B cell (primary cell): ENCODE results near the gene CDKAL1. TPM values are rescaled to one million over a fixed set of nuclear protein-coding genes. Genes with fewer than 3 reads are reported as not detected.

ENCODE experiments used
- ATAC-seq: fragments of 200-7000 bp; cut with Tn5 transposase; one replicate; pipeline ENCODE4 v1.10.0; 2021; ENCODE audit warnings: low read depth, mild to moderate bottlenecking, moderate number of reproducible peaks, moderate library complexity
- CTCF ChIA-PET: fragments of 350-600 bp; sonication (Branson Sonifier 250); formaldehyde crosslinking; loops from one replicate; lab custom pipeline; 2021; ENCODE audit warnings: antibody characterized with exemption, inconsistent platforms; lab: Charles Lee
- POLR2A ChIA-PET: fragments of 350-600 bp; sonication (Branson Sonifier 250); formaldehyde crosslinking; loops from one replicate; lab custom pipeline; 2021; ENCODE audit warnings: antibody characterized with exemption; lab: Charles Lee
- DNase-seq: peaks from one replicate; pipeline ENCODE4 v3.0.0; 2013
- H2AFZ ChIP-seq: 2 replicates; pipeline ENCODE4 v1.6.1; 2012; ENCODE audit warnings: mild to moderate bottlenecking, low read depth, low read length; ENCODE audit not compliant: insufficient read depth, poor library complexity, severe bottlenecking
- H3K27ac ChIP-seq, 2 donors: 1 replicate in 1 of 2; 2 replicates in 1 of 2; pipeline ENCODE4 v1.5.1; 2012 to 2013; ENCODE audit warnings: low read length in 2 of 2, mild to moderate bottlenecking in 2 of 2, moderate library complexity in 1 of 2
- H3K27me3 ChIP-seq, 4 experiments: fragments of 200-600 bp in 1 of 4; sonication (generic) in 1 of 4; replicated peaks in 1 of 4; 1 replicate in 2 of 4; 2 replicates in 2 of 4; pipeline versions ENCODE4 v1.6.1 to v1.7.0; 2013 to 2016; ENCODE audit warnings: low read length in 3 of 4, mild to moderate bottlenecking in 2 of 4, mixed read lengths in 1 of 4, moderate library complexity in 1 of 4; ENCODE audit not compliant: insufficient read depth in 4 of 4, control insufficient read depth in 3 of 4; ENCODE audit errors: control extremely low read depth in 1 of 4
- H3K36me3 ChIP-seq, 2 experiments: replicated peaks in 1 of 2; 1 replicate in 1 of 2; 2 replicates in 1 of 2; pipeline versions ENCODE4 v1.6.1 to v1.7.1; 2013; ENCODE audit warnings: low read length in 1 of 2; ENCODE audit not compliant: insufficient read depth in 2 of 2, control insufficient read depth in 1 of 2; ENCODE audit errors: control extremely low read depth in 1 of 2, extremely low read depth in 1 of 2
- H3K4me1 ChIP-seq, 2 donors: fragments of 200-600 bp in 1 of 2; sonication (generic) in 1 of 2; 1 replicate in 1 of 2; 2 replicates in 1 of 2; pipeline versions ENCODE4 v1.5.1 to v1.6.1; 2013 to 2017; ENCODE audit warnings: low read length in 2 of 2; ENCODE audit not compliant: control insufficient read depth in 2 of 2, insufficient read depth in 2 of 2
- H3K4me2 ChIP-seq: replicated peaks from 2 replicates; pipeline ENCODE3; 2012; ENCODE audit warnings: mild to moderate bottlenecking, low read depth, low read length; ENCODE audit not compliant: poor library complexity, severe bottlenecking
- H3K4me3 ChIP-seq, 5 experiments: fragments of 200-600 bp in 1 of 5; sonication (generic) in 1 of 5; 1 replicate in 3 of 5; 2 replicates in 2 of 5; pipeline versions ENCODE4 v1.5.1 to v1.7.0; 2011 to 2016; ENCODE audit warnings: low read length in 4 of 5, mild to moderate bottlenecking in 4 of 5, low read depth in 2 of 5, control low read depth in 1 of 5, moderate library complexity in 1 of 5; ENCODE audit not compliant: insufficient read depth in 1 of 5; ENCODE audit errors: control extremely low read depth in 1 of 5, extremely low read depth in 1 of 5
- H3K79me2 ChIP-seq: fragments of 200-600 bp; sonication (generic); one replicate; pipeline ENCODE4 v1.6.0; 2016; ENCODE audit warnings: low read length; ENCODE audit not compliant: control insufficient read depth, insufficient read depth
- H3K9ac ChIP-seq: fragments of 200-600 bp; sonication (generic); 2 replicates; pipeline ENCODE4 v1.6.1; 2017; ENCODE audit warnings: mild to moderate bottlenecking, low read length, moderate library complexity
- H3K9me3 ChIP-seq, 3 donors: one replicate each; pipeline versions ENCODE4 v1.6.1 to v1.7.1; 2013; ENCODE audit warnings: low read length in 2 of 3; ENCODE audit not compliant: control insufficient read depth in 2 of 3, insufficient read depth in 1 of 3; ENCODE audit errors: control extremely low read depth in 1 of 3
- H4K20me1 ChIP-seq: 2 replicates; pipeline ENCODE4 v1.6.0; 2012; ENCODE audit warnings: mild to moderate bottlenecking, low read length; ENCODE audit not compliant: insufficient read depth, control insufficient read depth, poor library complexity, severe bottlenecking
- H3K27ac Mint-ChIP-seq: one replicate; pipeline ENCODE4 v1.8.0; 2021; ENCODE audit warnings: mixed read lengths
- H3K27me3 Mint-ChIP-seq: one replicate; pipeline ENCODE4 v1.8.0; 2021; ENCODE audit warnings: mixed read lengths
- H3K4me1 Mint-ChIP-seq: one replicate; pipeline ENCODE4 v1.8.0; 2021; ENCODE audit warnings: mixed read lengths
- H3K4me3 Mint-ChIP-seq: one replicate; pipeline ENCODE4 v1.8.0; 2021; ENCODE audit warnings: mixed read lengths
- H3K9me3 Mint-ChIP-seq: one replicate; pipeline ENCODE4 v1.8.0; 2022; ENCODE audit warnings: mixed read lengths; ENCODE audit not compliant: insufficient read depth
- EZH2 ChIP-seq: IDR thresholded peaks from 2 replicates; pipeline ENCODE4 v1.6.1; 2012; ENCODE audit warnings: borderline replicate concordance, low read depth, mild to moderate bottlenecking, moderate library complexity, low read length; ENCODE audit not compliant: insufficient read depth, poor library complexity, severe bottlenecking
- WGBS: methylation state at CpG from one replicate; pipeline ENCODE4 v1.1.5; 2013; ENCODE audit warnings: missing lambda C conversion rate; ENCODE audit not compliant: insufficient coverage; 5-methylcytosine and 5-hydroxymethylcytosine counted together
- intact Hi-C: fragments of 100-400 bp; cut with micrococcal nuclease; formaldehyde crosslinking; loops from one replicate; pipeline ENCODE4 v1.10.0; 2022
- polyA plus RNA-seq: library from polyadenylated mRNA; depleted of rRNA; stranded (reverse); fragments of >200 nt; gene quantifications from 2 replicates; pipeline ENCODE4 v1.2.3, GENCODE V29; 2012
- total RNA-seq, 2 donors: library from RNA; stranded (reverse); fragments of 120-200 nt in 1 of 2; gene quantifications; 1 replicate in 1 of 2; 2 replicates in 1 of 2; pipeline versions ENCODE4 v1.2.3 to v1.2.4, GENCODE V29; 2013 to 2022
- TF ChIP-seq, protein P1 (sequence below): fragments of 200-600 bp; IDR thresholded peaks from one replicate; pipeline ENCODE4 v1.8.0; 2022; ENCODE audit warnings: antibody characterized with exemption, mild to moderate bottlenecking

CDKAL1 gene
- total and polyA plus RNA-seq, 2 donors (not counting 1 experiment from before 2014, with no cell fraction given) = 6.1 to 33.3 TPM

DNA sequence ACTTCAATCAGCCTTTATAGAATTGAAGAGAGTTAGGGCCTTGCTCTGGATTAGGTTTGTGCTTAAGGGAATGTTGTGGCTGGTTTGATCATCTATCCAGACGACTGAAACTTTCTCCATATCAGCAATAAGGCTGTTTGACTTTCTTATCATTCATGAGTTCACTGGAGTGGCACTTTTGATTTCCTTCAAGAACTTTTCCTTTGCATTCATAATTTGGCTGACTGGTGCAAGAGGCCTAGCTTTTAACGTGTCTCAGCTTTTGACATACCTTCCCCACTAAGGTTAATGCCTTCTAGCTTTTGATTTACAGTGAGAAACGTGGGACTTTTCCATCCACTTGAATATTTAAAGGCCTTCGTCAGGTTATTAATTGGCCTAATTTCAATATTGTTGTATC, 461.8 kb downstream of the CDKAL1 start:
- intact Hi-C loops = no loop called here
- no peak overlapping the region for H2AFZ ChIP-seq
- TF ChIP-seq, protein P1, sequence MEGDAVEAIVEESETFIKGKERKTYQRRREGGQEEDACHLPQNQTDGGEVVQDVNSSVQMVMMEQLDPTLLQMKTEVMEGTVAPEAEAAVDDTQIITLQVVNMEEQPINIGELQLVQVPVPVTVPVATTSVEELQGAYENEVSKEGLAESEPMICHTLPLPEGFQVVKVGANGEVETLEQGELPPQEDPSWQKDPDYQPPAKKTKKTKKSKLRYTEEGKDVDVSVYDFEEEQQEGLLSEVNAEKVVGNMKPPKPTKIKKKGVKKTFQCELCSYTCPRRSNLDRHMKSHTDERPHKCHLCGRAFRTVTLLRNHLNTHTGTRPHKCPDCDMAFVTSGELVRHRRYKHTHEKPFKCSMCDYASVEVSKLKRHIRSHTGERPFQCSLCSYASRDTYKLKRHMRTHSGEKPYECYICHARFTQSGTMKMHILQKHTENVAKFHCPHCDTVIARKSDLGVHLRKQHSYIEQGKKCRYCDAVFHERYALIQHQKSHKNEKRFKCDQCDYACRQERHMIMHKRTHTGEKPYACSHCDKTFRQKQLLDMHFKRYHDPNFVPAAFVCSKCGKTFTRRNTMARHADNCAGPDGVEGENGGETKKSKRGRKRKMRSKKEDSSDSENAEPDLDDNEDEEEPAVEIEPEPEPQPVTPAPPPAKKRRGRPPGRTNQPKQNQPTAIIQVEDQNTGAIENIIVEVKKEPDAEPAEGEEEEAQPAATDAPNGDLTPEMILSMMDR = no peak
- no peak for TF ChIP-seq EZH2
- peaks cover 5 to 9% of the 10 kb centered on the region in 2 donors for H3K4me1 ChIP-seq
- peaks cover 7% of the 10 kb centered on the region for H3K9me3 Mint-ChIP-seq
- H3K9me3 ChIP-seq = peaks cover 0 to 6% (median 0%) of the 10 kb centered on the region in 3 donors
- 100% methylated on average over 1 of the region's 4 CpGs for WGBS
- no peaks in the 10 kb centered on the region for H3K27me3 ChIP-seq
- H3K27ac ChIP-seq = no peak overlapping the region
- no peak for DNase-seq
- CTCF ChIA-PET = no interaction called here
- H3K4me1 Mint-ChIP-seq = peaks cover 20% of the 10 kb centered on the region
- no peaks in the 10 kb centered on the region for H3K27me3 Mint-ChIP-seq
- peaks cover 0 to 1% of the 10 kb centered on the region in 2 experiments for H3K36me3 ChIP-seq
- POLR2A ChIA-PET = no interaction called here
- H3K4me3 ChIP-seq = no peak overlapping the region
- no peak overlapping the region for H3K4me2 ChIP-seq
- H3K27ac Mint-ChIP-seq = no peak overlapping the region
- H3K9ac ChIP-seq = no peak overlapping the region
- H4K20me1 ChIP-seq = no peaks in the 10 kb centered on the region
- H3K4me3 Mint-ChIP-seq = no peak overlapping the region
- H3K79me2 ChIP-seq = no peaks in the 10 kb centered on the region
- ATAC-seq = no peak

DNA sequence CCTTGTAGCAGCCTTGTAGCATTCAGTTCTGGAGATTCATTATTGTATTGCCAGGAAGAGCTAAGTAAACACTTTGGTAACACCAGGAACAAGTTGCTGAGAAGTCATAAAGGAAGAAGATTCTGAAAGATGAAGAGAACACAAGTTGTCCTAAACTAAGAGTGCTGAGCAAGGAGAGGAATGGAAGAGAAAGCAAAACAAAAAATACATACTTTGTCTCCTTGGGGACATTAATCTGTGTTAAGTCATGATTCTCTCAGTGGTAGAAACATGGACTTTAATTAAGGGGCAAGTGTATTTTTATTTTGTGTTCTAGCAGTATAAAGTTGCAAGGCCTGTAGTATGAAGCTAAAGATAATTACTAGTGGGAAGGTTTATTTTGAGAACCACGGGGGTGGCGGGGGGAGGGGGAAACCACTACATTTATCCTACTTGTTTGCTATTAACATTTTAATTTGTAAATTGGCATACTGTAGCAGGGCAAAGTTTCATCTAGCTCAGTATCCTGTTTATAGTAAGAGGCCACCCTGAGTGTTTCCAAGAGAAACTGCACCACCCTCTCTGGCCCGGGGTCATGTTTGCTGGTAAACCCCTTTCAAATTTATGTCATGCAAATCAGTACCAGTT, 463.0 kb downstream of the CDKAL1 start:
- Histone ChIP-seq H3K27me3 (no peaks in the 10 kb centered on the region), H3K27ac (no peak overlapping the region), H3K4me1 (peaks cover 5 to 9% of the 10 kb centered on the region in 2 donors), H2AFZ (no peak overlapping the region), H3K4me3 (no peak overlapping the region), H3K36me3 (peaks cover 1 to 7% of the 10 kb centered on the region in 2 experiments), H3K9ac (no peak overlapping the region), H4K20me1 (no peaks in the 10 kb centered on the region), H3K4me2 (no peak overlapping the region), H3K79me2 (no peaks in the 10 kb centered on the region), H3K9me3 (peaks cover 0 to 6% (median 0%) of the 10 kb centered on the region in 3 donors)
- Mint-ChIP-seq H3K9me3 (peaks cover 7% of the 10 kb centered on the region), H3K27me3 (no peaks in the 10 kb centered on the region), H3K4me3 (no peak overlapping the region), H3K4me1 (peaks cover 20% of the 10 kb centered on the region), H3K27ac (no peak overlapping the region)
- WGBS = no CpG with 5 or more reads among the region's 3 CpGs
- TF ChIP-seq, protein P1 = no peak
- no peak for TF ChIP-seq EZH2
- POLR2A ChIA-PET = interaction anchor here (0.5 kb wide), 1 partner anchor 10 kb away, joined by 5 read pairs; no protein-coding TSS in a partner anchor
- CTCF ChIA-PET = no interaction called here
- ATAC-seq (no peak), DNase-seq (no peak)
- intact Hi-C loops = no loop called here
